ENCODE results near the gene ADAMTS17. TPM values are rescaled to one million over a fixed set of nuclear protein-coding genes. Genes with fewer than 3 reads are reported as not detected.

Gene ADAMTS17
- total and polyA plus RNA-seq, 5 donors from 2014 or later = 0.20 to 8.2 (median 0.67) TPM; not detected in 1

GRCh38 chr15:100279446-100279845 is 62.3 kb downstream of the ADAMTS17 start:
- Mint-ChIP-seq H3K27me3 (no peaks in the 10 kb centered on the region), H3K4me3 (peak overlapping the region in 1 of 4 donors; percentile 21), H3K27ac (no peak overlapping the region), H3K36me3 (peaks cover 16% of the 10 kb centered on the region), H3K9me3 (peaks cover 0 to 5% (median 1%) of the 10 kb centered on the region in 7 donors), H3K4me1 (peaks cover 0 to 5% (median 3%) of the 10 kb centered on the region in 4 donors)
- Histone ChIP-seq H3K9me3 (ENCODE audit: control insufficient read depth in 2 of 2, low read length in 2 of 2) (peaks cover 0 to 3% of the 10 kb centered on the region in 2 experiments), H3K36me3 (ENCODE audit: control insufficient read depth, insufficient read depth, low read length) (no peaks in the 10 kb centered on the region), H3K27ac (ENCODE audit: insufficient read depth, low read length, poor library complexity, severe bottlenecking) (no peak overlapping the region), H3K4me1 (ENCODE audit: control insufficient read depth, insufficient read depth, low read length, poor library complexity, severe bottlenecking) (no peaks in the 10 kb centered on the region), H3K27me3 (ENCODE audit: control insufficient read depth, insufficient read depth, low read length) (no peaks in the 10 kb centered on the region), H3K4me3 (ENCODE audit: low read depth, low read length) (no peak overlapping the region)
- DNase-seq = no peak
- no peak for ATAC-seq (ENCODE audit: low read depth in 2 of 2)

GRCh38 chr15:100278596-100279380 is 63.0 kb downstream of the ADAMTS17 start:
- H3K4me3 Mint-ChIP-seq = no peak overlapping the region
- peaks cover 0 to 5% (median 3%) of the 10 kb centered on the region in 4 donors for H3K4me1 Mint-ChIP-seq
- H3K27me3 Mint-ChIP-seq = no peaks in the 10 kb centered on the region
- Histone ChIP-seq H3K4me1 (ENCODE audit: control insufficient read depth, insufficient read depth, low read length, poor library complexity, severe bottlenecking) (no peaks in the 10 kb centered on the region), H3K4me3 (ENCODE audit: low read depth, low read length) (no peak overlapping the region), H3K9me3 (ENCODE audit: control insufficient read depth in 2 of 2, low read length in 2 of 2) (peaks cover 0 to 6% of the 10 kb centered on the region in 2 experiments), H3K27ac (ENCODE audit: insufficient read depth, low read length, poor library complexity, severe bottlenecking) (no peak overlapping the region), H3K27me3 (ENCODE audit: control insufficient read depth, insufficient read depth, low read length) (no peaks in the 10 kb centered on the region), H3K36me3 (ENCODE audit: control insufficient read depth, insufficient read depth, low read length) (no peaks in the 10 kb centered on the region)
- ATAC-seq (ENCODE audit: low read depth in 2 of 2) (no peak), DNase-seq (no peak)
- H3K36me3 Mint-ChIP-seq = peaks cover 21% of the 10 kb centered on the region
- no peak overlapping the region for H3K27ac Mint-ChIP-seq
- H3K9me3 Mint-ChIP-seq = peaks cover 1 to 11% (median 3%) of the 10 kb centered on the region in 7 donors

GRCh38 chr15:100277087-100277855 is 64.5 kb downstream of the ADAMTS17 start:
- peaks cover 0 to 5% (median 3%) of the 10 kb centered on the region in 4 donors for H3K4me1 Mint-ChIP-seq
- peak overlapping the region in 1 of 4 donors; percentile 27 for H3K4me3 Mint-ChIP-seq
- H3K9me3 ChIP-seq (ENCODE audit: control insufficient read depth in 2 of 2, low read length in 2 of 2) = peaks cover 13 to 20% of the 10 kb centered on the region in 2 experiments
- H3K4me3 ChIP-seq (ENCODE audit: low read depth, low read length) = no peak overlapping the region
- no peak overlapping the region for H3K27ac Mint-ChIP-seq
- ATAC-seq (ENCODE audit: low read depth in 2 of 2) (no peak), DNase-seq (no peak)
- no peaks in the 10 kb centered on the region for H3K36me3 ChIP-seq (ENCODE audit: control insufficient read depth, insufficient read depth, low read length)
- H3K27ac ChIP-seq (ENCODE audit: insufficient read depth, low read length, poor library complexity, severe bottlenecking) = no peak overlapping the region
- H3K27me3 ChIP-seq (ENCODE audit: control insufficient read depth, insufficient read depth, low read length) = no peaks in the 10 kb centered on the region
- H3K36me3 Mint-ChIP-seq = peaks cover 34% of the 10 kb centered on the region
- no peaks in the 10 kb centered on the region for H3K27me3 Mint-ChIP-seq
- H3K9me3 Mint-ChIP-seq = peaks cover 2 to 26% (median 16%) of the 10 kb centered on the region in 7 donors
- H3K4me1 ChIP-seq (ENCODE audit: control insufficient read depth, insufficient read depth, low read length, poor library complexity, severe bottlenecking) = no peaks in the 10 kb centered on the region

DNA sequence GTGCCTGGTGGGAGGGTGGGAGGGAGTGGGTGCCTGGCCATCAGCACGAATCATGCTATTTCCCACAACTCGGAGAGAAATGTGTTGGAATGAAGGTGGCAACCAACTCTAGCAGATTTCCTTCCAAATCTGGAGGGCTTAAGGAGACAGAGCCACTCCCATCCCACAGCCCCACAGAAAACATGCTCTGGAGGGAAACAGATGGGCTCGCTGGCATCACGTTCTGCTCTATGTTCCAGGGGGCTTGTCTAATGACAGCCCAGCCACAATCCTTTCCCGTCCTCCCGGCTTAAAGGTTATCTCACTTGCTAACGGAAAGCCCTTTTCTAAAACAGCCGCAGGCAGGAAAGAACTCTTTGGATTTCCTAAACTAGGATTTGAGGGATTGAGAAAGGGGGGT is 65.3 kb downstream of the ADAMTS17 start:
- no peak for ATAC-seq (ENCODE audit: low read depth in 2 of 2)
- Histone ChIP-seq H3K27ac (ENCODE audit: insufficient read depth, low read length, poor library complexity, severe bottlenecking) (no peak overlapping the region), H3K4me3 (ENCODE audit: low read depth, low read length) (no peak overlapping the region), H3K36me3 (ENCODE audit: control insufficient read depth, insufficient read depth, low read length) (no peaks in the 10 kb centered on the region), H3K9me3 (ENCODE audit: control insufficient read depth in 2 of 2, low read length in 2 of 2) (peaks cover 14 to 23% of the 10 kb centered on the region in 2 experiments), H3K4me1 (ENCODE audit: control insufficient read depth, insufficient read depth, low read length, poor library complexity, severe bottlenecking) (no peaks in the 10 kb centered on the region), H3K27me3 (ENCODE audit: control insufficient read depth, insufficient read depth, low read length) (no peaks in the 10 kb centered on the region)
- Mint-ChIP-seq H3K4me1 (peaks cover 0 to 5% (median 3%) of the 10 kb centered on the region in 4 donors), H3K27ac (no peak overlapping the region), H3K4me3 (no peak overlapping the region), H3K36me3 (peaks cover 37% of the 10 kb centered on the region), H3K9me3 (peaks cover 3 to 32% (median 20%) of the 10 kb centered on the region in 7 donors), H3K27me3 (no peaks in the 10 kb centered on the region)
- no peak for DNase-seq

DNA sequence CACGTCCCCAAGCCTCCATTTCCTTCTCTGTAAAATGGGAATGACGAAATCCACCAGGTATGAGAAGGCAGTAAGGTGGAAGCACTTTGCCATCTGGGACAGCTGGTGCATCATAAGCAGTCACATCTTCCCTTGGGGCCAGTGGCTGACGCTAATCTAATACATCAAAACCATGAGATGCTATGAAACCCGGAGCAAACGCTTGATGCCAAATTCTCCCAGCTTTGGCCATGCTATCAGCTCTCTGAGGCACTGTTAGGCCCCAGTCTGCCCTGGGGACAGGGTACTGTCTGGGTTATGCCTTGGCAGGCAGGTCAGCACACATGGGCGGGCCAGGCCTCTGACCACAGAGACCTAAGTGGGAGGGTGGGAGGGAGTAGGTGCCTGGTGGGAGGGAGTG is 66.1 kb downstream of the ADAMTS17 start:
- Mint-ChIP-seq H3K9me3 (peaks cover 3 to 36% (median 20%) of the 10 kb centered on the region in 7 donors), H3K36me3 (peaks cover 40% of the 10 kb centered on the region), H3K27ac (no peak overlapping the region), H3K4me1 (peaks cover 0 to 5% (median 3%) of the 10 kb centered on the region in 4 donors), H3K4me3 (no peak overlapping the region), H3K27me3 (no peaks in the 10 kb centered on the region)
- H3K4me1 ChIP-seq (ENCODE audit: control insufficient read depth, insufficient read depth, low read length, poor library complexity, severe bottlenecking) = no peaks in the 10 kb centered on the region
- H3K27ac ChIP-seq (ENCODE audit: insufficient read depth, low read length, poor library complexity, severe bottlenecking) = no peak overlapping the region
- H3K36me3 ChIP-seq (ENCODE audit: control insufficient read depth, insufficient read depth, low read length) = no peaks in the 10 kb centered on the region
- DNase-seq (no peak), ATAC-seq (ENCODE audit: low read depth in 2 of 2) (no peak)
- no peak overlapping the region for H3K4me3 ChIP-seq (ENCODE audit: low read depth, low read length)
- peaks cover 15 to 25% of the 10 kb centered on the region in 2 experiments for H3K9me3 ChIP-seq (ENCODE audit: control insufficient read depth in 2 of 2, low read length in 2 of 2)
- no peaks in the 10 kb centered on the region for H3K27me3 ChIP-seq (ENCODE audit: control insufficient read depth, insufficient read depth, low read length)

DNA sequence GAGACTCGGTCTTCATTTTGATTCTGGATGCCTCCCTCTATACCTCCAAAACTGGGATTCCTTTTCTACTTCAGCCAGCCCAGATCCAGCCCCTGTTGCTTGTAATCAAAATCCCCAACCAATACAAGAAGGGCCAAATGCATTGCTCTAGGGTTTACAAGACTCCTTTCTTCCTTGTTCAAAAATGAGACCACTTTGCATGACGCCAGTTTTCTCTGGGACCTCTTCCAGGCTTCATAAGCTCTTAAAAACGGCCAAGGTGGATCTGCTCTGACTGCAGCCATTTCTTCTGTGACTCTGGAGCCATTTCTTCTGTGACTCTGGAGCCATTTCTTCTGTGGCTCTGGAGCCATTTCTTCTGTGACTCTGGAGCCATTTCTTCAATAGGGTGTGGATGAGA is 71.9 kb downstream of the ADAMTS17 start:
- Histone ChIP-seq H3K4me1 (ENCODE audit: control insufficient read depth, insufficient read depth, low read length, poor library complexity, severe bottlenecking) (no peaks in the 10 kb centered on the region), H3K36me3 (ENCODE audit: control insufficient read depth, insufficient read depth, low read length) (no peaks in the 10 kb centered on the region), H3K9me3 (ENCODE audit: control insufficient read depth in 2 of 2, low read length in 2 of 2) (peaks cover 18 to 23% of the 10 kb centered on the region in 2 experiments), H3K27ac (ENCODE audit: insufficient read depth, low read length, poor library complexity, severe bottlenecking) (no peak overlapping the region), H3K4me3 (ENCODE audit: low read depth, low read length) (no peak overlapping the region), H3K27me3 (ENCODE audit: control insufficient read depth, insufficient read depth, low read length) (no peaks in the 10 kb centered on the region)
- peaks cover 0 to 5% (median under 1%) of the 10 kb centered on the region in 4 donors for H3K4me1 Mint-ChIP-seq
- H3K9me3 Mint-ChIP-seq = peaks cover 4 to 35% (median 19%) of the 10 kb centered on the region in 7 donors
- H3K36me3 Mint-ChIP-seq = peaks cover 26% of the 10 kb centered on the region
- no peaks in the 10 kb centered on the region for H3K27me3 Mint-ChIP-seq
- no peak overlapping the region for H3K4me3 Mint-ChIP-seq
- DNase-seq = no peak
- no peak overlapping the region for H3K27ac Mint-ChIP-seq
- ATAC-seq (ENCODE audit: low read depth in 2 of 2) = no peak

DNA sequence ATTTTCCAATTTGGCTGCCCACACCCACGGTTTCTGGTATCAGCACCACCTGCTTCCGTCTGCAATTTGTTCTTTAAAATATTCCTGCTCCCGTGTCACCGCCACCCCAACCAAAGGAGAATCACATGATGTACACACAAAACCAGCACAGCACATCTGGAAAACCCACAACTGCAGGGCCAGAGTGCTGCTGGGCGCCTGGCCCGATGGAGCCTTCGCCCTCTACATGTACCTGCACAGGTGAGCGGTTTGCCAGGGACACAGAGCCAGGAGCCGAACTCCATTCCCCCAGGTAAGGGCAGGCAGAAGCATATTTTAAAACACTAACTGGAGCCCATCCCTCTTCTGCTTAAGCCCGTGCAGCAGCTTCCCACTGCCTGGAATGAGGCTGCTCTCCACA is 75.6 kb downstream of the ADAMTS17 start:
- Histone ChIP-seq H3K27me3 (ENCODE audit: control insufficient read depth, insufficient read depth, low read length) (no peaks in the 10 kb centered on the region), H3K27ac (ENCODE audit: insufficient read depth, low read length, poor library complexity, severe bottlenecking) (no peak overlapping the region), H3K9me3 (ENCODE audit: control insufficient read depth in 2 of 2, low read length in 2 of 2) (peaks cover 2 to 5% of the 10 kb centered on the region in 2 experiments), H3K36me3 (ENCODE audit: control insufficient read depth, insufficient read depth, low read length) (no peaks in the 10 kb centered on the region), H3K4me1 (ENCODE audit: control insufficient read depth, insufficient read depth, low read length, poor library complexity, severe bottlenecking) (no peaks in the 10 kb centered on the region), H3K4me3 (ENCODE audit: low read depth, low read length) (no peak overlapping the region)
- H3K27me3 Mint-ChIP-seq = no peaks in the 10 kb centered on the region
- H3K4me1 Mint-ChIP-seq = peaks cover 0 to 5% (median 2%) of the 10 kb centered on the region in 4 donors
- no peak overlapping the region for H3K27ac Mint-ChIP-seq
- peaks cover 0 to 4% (median 1%) of the 10 kb centered on the region in 7 donors for H3K9me3 Mint-ChIP-seq
- peaks cover 9% of the 10 kb centered on the region for H3K36me3 Mint-ChIP-seq
- no peak for DNase-seq
- no peak for ATAC-seq (ENCODE audit: low read depth in 2 of 2)
- no peak overlapping the region for H3K4me3 Mint-ChIP-seq

All from CD4-positive, CD25-positive, alpha-beta regulatory T cell (primary cell).